CD4-positive, alpha-beta memory T cell (primary cell): ENCODE measurements around the gene SLC16A7. TPM values are rescaled to one million over a fixed set of nuclear protein-coding genes. Genes with fewer than 3 reads are reported as not detected.
A peak's percentile ranks its signal among the peaks of the same experiment; 100 is the strongest.

Source experiments
- CTCF ChIA-PET: fragments of 350-600 bp; sonication (Branson Sonifier 250); formaldehyde crosslinking; loops from one replicate; lab custom pipeline; 2021; ENCODE audit warnings: inconsistent platforms; ENCODE audit not compliant: partially characterized antibody; lab: Charles Lee
- POLR2A ChIA-PET: fragments of 350-600 bp; sonication (Branson Sonifier 250); formaldehyde crosslinking; loops from one replicate; lab custom pipeline; 2021; ENCODE audit not compliant: partially characterized antibody; lab: Charles Lee
- DNase-seq, 5 donors: peaks; one replicate each; pipeline versions ENCODE4 v3.0.0 to v3.0.0-alpha.2; 2020 to 2022; ENCODE audit warnings: mixed read lengths in 1 of 5
- H3K27ac ChIP-seq: one replicate; pipeline ENCODE4 v1.7.0; 2013; ENCODE audit warnings: low read depth, low read length
- H3K27me3 ChIP-seq: 2 replicates; pipeline ENCODE4 v1.7.0; 2013; ENCODE audit warnings: mild to moderate bottlenecking, low read length, moderate library complexity; ENCODE audit not compliant: insufficient read depth
- H3K36me3 ChIP-seq: 2 replicates; pipeline ENCODE4 v1.7.0; 2013; ENCODE audit warnings: mild to moderate bottlenecking, low read length, moderate library complexity; ENCODE audit not compliant: insufficient read depth
- H3K4me1 ChIP-seq: 2 replicates; pipeline ENCODE4 v1.7.0; 2013; ENCODE audit warnings: mild to moderate bottlenecking, low read length, moderate library complexity; ENCODE audit not compliant: insufficient read depth
- H3K4me3 ChIP-seq, 2 donors: one replicate each; pipeline ENCODE4 v1.7.0; 2013; ENCODE audit warnings: low read length in 2 of 2, mild to moderate bottlenecking in 1 of 2
- H3K9me3 ChIP-seq, 2 donors: one replicate each; pipeline ENCODE4 v1.7.0; 2013; ENCODE audit warnings: low read length in 2 of 2, control low read depth in 1 of 2; ENCODE audit not compliant: control insufficient read depth in 1 of 2
- H3K27ac Mint-ChIP-seq, 7 donors: one replicate each; pipeline ENCODE4 v1.8.0; 2020 to 2021; ENCODE audit warnings: mixed read lengths in 7 of 7, mild to moderate bottlenecking in 6 of 7, inconsistent platforms in 3 of 7, moderate library complexity in 3 of 7
- H3K27me3 Mint-ChIP-seq, 2 donors: one replicate each; pipeline ENCODE4 v1.8.0; 2020 to 2021; ENCODE audit warnings: mixed read lengths in 2 of 2
- H3K36me3 Mint-ChIP-seq, 2 donors: one replicate each; pipeline ENCODE4 v1.8.0; 2020 to 2021; ENCODE audit warnings: mixed read lengths in 2 of 2, inconsistent platforms in 1 of 2, mild to moderate bottlenecking in 1 of 2
- H3K4me1 Mint-ChIP-seq, 4 donors: one replicate each; pipeline ENCODE4 v1.8.0; 2020 to 2021; ENCODE audit warnings: mixed read lengths in 4 of 4, mild to moderate bottlenecking in 1 of 4
- H3K4me3 Mint-ChIP-seq, 8 donors: one replicate each; pipeline ENCODE4 v1.8.0; 2020 to 2021; ENCODE audit warnings: mixed read lengths in 8 of 8, mild to moderate bottlenecking in 7 of 8, moderate library complexity in 6 of 8, inconsistent platforms in 3 of 8
- H3K9me3 Mint-ChIP-seq, 8 donors: one replicate each; pipeline ENCODE4 v1.8.0; 2020 to 2021; ENCODE audit warnings: mixed read lengths in 8 of 8, mild to moderate bottlenecking in 5 of 8, inconsistent platforms in 3 of 8, moderate library complexity in 1 of 8
- intact Hi-C: fragments of 100-400 bp; cut with micrococcal nuclease; formaldehyde crosslinking; loops from one replicate; pipeline ENCODE4 v1.15.1; 2023
- polyA plus RNA-seq, 2 donors: library from polyadenylated mRNA; unstranded; fragments of 300-500 nt; fragmentation: Illumina TruSeq; gene quantifications; one replicate each; pipeline ENCODE4 v1.2.3, GENCODE V29; 2021
- total RNA-seq, 2 experiments: library from RNA; stranded (reverse); gene quantifications; one replicate each; pipeline ENCODE4 v1.2.3, GENCODE V29; 2021

Gene SLC16A7
- total and polyA plus RNA-seq, 4 experiments from 2014 or later: 20.3 to 52.9 (median 37.7) TPM

DNA sequence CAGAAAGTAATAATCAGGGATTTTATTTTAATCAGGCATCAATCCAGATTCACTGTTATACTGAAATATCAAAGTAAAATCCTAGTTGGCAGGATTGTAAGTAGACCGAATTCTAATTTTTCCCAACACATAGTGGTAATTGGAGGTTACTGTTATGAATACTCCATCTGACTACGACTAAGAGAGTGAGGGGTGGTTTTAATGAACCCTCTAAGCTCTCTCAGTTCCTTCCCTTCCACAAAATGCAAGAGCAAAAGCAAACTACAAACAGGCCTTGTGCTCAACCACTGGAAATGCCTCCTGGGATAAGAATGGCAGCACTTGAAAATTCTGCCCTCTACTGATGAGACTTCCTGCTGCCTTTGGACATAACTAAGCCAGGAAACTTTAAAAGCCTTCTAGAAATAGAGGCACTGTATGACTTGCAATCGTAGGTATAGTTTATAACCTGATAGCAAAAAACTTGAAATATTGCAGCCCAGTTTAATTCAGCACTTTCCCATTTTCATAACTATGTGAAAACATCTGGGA is 184.8 kb downstream of the SLC16A7 start:
- ChIA-PET POLR2A (no interaction called here), CTCF (no interaction called here)
- no peaks in the 10 kb centered on the region for H3K9me3 ChIP-seq
- H3K36me3 Mint-ChIP-seq: peaks cover 28 to 41% of the 10 kb centered on the region in 2 donors
- no peak overlapping the region for H3K4me3 Mint-ChIP-seq
- no peak overlapping the region for H3K4me3 ChIP-seq
- peaks cover 10% of the 10 kb centered on the region for H3K36me3 ChIP-seq
- no peak overlapping the region for H3K27ac ChIP-seq
- no peaks in the 10 kb centered on the region for H3K27me3 Mint-ChIP-seq
- peaks cover 0 to 3% (median 0%) of the 10 kb centered on the region in 8 donors for H3K9me3 Mint-ChIP-seq
- no peaks in the 10 kb centered on the region for H3K4me1 ChIP-seq
- H3K27me3 ChIP-seq: no peaks in the 10 kb centered on the region
- peak in 1 of 5 donors; percentile 25 for DNase-seq
- intact Hi-C loops: no loop called here
- peaks cover 0 to 1% (median 0%) of the 10 kb centered on the region in 4 donors for H3K4me1 Mint-ChIP-seq
- H3K27ac Mint-ChIP-seq: no peak overlapping the region

DNA sequence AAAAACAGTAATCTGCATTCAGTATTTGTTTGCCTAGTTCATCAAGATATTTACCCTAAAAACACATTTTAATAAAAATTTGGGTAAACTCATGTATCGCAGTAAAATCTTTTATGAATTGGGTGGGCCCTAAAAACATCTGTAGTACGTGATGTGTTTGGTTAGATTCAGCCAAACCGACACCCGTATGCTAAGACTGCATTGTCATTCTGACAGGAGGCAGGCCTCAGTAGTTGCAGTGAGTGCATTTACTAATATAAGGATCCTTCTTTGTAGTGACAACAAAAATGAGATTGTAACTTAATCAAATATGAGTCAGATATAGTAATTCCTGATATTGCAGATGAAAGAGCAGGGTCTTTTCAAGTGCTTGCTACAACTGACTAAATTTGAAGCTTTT is 191.8 kb downstream of the SLC16A7 start:
- Mint-ChIP-seq H3K27ac (no peak overlapping the region), H3K36me3 (peaks cover 23 to 41% of the 10 kb centered on the region in 2 donors), H3K9me3 (peaks cover 0 to 19% (median 10%) of the 10 kb centered on the region in 8 donors), H3K4me1 (no peaks in the 10 kb centered on the region), H3K27me3 (no peaks in the 10 kb centered on the region), H3K4me3 (no peak overlapping the region)
- Histone ChIP-seq H3K4me3 (no peak overlapping the region), H3K27ac (no peak overlapping the region), H3K36me3 (no peaks in the 10 kb centered on the region), H3K27me3 (no peaks in the 10 kb centered on the region), H3K9me3 (no peaks in the 10 kb centered on the region), H3K4me1 (no peaks in the 10 kb centered on the region)
- intact Hi-C loops: no loop called here
- DNase-seq: no peak
- ChIA-PET CTCF (no interaction called here), POLR2A (no interaction called here)

DNA sequence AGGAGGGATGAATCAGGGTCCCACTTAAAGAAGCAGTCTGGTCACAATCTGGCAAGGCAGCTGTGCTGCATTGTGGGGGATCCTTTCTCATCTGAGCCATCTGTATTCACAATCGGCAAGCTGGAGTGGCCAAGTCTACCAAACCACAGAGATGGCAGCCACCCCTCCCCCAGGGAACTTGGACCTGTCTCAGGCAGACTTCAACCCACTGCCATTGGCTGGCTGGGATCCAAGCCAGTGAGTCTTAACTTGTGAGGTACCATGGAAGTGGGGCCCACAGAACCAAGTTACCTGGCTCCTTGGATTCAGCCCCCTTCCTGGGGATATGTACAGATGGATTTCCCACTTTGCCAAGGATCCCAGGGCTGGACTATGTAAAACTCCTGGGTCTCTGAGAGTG is 196.8 kb downstream of the SLC16A7 start:
- no peak overlapping the region for H3K27ac Mint-ChIP-seq
- no peaks in the 10 kb centered on the region for H3K27me3 Mint-ChIP-seq
- Histone ChIP-seq H3K4me1 (no peaks in the 10 kb centered on the region), H3K9me3 (no peaks in the 10 kb centered on the region), H3K4me3 (no peak overlapping the region), H3K27me3 (no peaks in the 10 kb centered on the region), H3K36me3 (no peaks in the 10 kb centered on the region), H3K27ac (no peak overlapping the region)
- no peaks in the 10 kb centered on the region for H3K4me1 Mint-ChIP-seq
- peaks cover 28 to 47% of the 10 kb centered on the region in 2 donors for H3K36me3 Mint-ChIP-seq
- intact Hi-C loops: no loop called here
- no peak overlapping the region for H3K4me3 Mint-ChIP-seq
- DNase-seq: no peak
- ChIA-PET POLR2A (no interaction called here), CTCF (no interaction called here)
- peaks cover 0 to 56% (median 40%) of the 10 kb centered on the region in 8 donors for H3K9me3 Mint-ChIP-seq

DNA sequence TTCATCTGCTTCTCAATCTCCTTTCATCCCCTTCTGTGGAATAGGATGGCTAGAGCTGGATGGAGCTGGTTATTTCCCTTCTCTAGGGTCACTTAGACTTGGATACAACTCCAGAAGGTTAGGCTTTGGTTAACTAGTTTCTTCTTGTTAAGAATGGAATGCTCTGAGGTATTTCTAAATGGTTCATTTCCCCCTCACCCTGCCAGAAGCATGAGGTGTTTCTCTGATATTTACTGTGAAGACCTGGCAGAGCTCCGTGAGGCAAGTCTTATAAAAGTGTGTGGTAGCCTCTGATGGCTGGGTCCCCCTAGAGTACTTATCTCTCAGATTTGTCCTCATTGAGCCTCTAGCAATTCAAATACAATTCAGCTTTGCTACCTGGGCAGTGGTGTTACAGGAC is 207.9 kb downstream of the SLC16A7 start:
- peak overlapping the region in 1 of 7 donors; percentile 32 for H3K27ac Mint-ChIP-seq
- H3K4me3 Mint-ChIP-seq: peak overlapping the region in 1 of 8 donors; percentile 21
- peaks cover 2 to 3% of the 10 kb centered on the region in 2 donors for H3K36me3 Mint-ChIP-seq
- DNase-seq: no peak
- H3K4me1 ChIP-seq: no peaks in the 10 kb centered on the region
- H3K9me3 Mint-ChIP-seq: peaks cover under 1 to 37% (median 28%) of the 10 kb centered on the region in 8 donors
- POLR2A ChIA-PET: no interaction called here
- no peak overlapping the region for H3K27ac ChIP-seq
- CTCF ChIA-PET: interaction anchor here (1.0 to 1.4 kb wide), 3 partner anchors 11 to 400 kb away, joined by 3 to 4 read pairs (median 3); no protein-coding TSS in a partner anchor
- peaks cover 0 to 1% (median under 1%) of the 10 kb centered on the region in 4 donors for H3K4me1 Mint-ChIP-seq
- H3K36me3 ChIP-seq: no peaks in the 10 kb centered on the region
- no peaks in the 10 kb centered on the region for H3K27me3 ChIP-seq
- no peak overlapping the region for H3K4me3 ChIP-seq
- H3K9me3 ChIP-seq: no peaks in the 10 kb centered on the region
- intact Hi-C loops: no loop called here
- no peaks in the 10 kb centered on the region for H3K27me3 Mint-ChIP-seq

DNA sequence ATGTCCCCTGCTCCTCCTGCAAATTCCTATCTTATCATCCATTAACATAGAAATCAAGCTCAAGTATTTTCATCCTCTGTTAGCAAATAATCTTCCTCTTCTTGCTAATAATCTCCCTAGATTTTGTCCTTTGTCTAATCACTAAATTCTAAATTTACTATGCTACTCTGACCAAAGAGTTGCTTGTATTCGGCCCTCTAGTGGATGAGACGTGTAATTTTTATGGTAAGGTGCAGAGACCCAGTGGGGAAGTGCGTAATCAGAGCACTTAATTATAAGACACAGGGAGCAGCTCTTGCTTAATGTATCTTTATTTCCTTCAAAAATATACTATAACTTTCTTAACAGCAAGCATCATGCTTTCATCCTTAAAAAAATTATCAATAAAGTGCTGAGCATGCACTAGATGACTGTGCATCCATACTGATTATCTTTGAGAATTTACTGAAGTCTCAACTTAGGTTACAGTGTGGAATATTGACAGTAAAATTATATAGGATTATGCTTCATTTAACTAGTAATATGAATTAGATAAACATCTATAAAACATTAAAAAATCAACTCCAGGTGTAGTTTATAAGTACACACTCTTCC is 212.6 kb downstream of the SLC16A7 start:
- peak in 4 of 5 donors; percentile 22 to 38 (median 32) for DNase-seq
- Mint-ChIP-seq H3K27ac (no peak overlapping the region), H3K36me3 (no peaks in the 10 kb centered on the region), H3K4me3 (no peak overlapping the region), H3K4me1 (peaks cover 0 to 1% (median under 1%) of the 10 kb centered on the region in 4 donors), H3K27me3 (peaks cover 2 to 4% of the 10 kb centered on the region in 2 donors), H3K9me3 (peaks cover 0 to 2% (median 0%) of the 10 kb centered on the region in 8 donors)
- Histone ChIP-seq H3K4me1 (no peaks in the 10 kb centered on the region), H3K4me3 (no peak overlapping the region), H3K27ac (no peak overlapping the region), H3K36me3 (no peaks in the 10 kb centered on the region), H3K27me3 (no peaks in the 10 kb centered on the region), H3K9me3 (no peaks in the 10 kb centered on the region)
- ChIA-PET CTCF (interaction anchor here (0.5 to 4.4 kb wide), 30 partner anchors 8 to 495 kb away, joined by 3 to 28 read pairs (median 4); no protein-coding TSS in a partner anchor), POLR2A (no interaction called here)
- intact Hi-C loops: loop anchor here (1.0 to 5.0 kb wide), 4 partner anchors 212 to 405 kb away; partner anchors contain the start of gene SLC16A7

DNA sequence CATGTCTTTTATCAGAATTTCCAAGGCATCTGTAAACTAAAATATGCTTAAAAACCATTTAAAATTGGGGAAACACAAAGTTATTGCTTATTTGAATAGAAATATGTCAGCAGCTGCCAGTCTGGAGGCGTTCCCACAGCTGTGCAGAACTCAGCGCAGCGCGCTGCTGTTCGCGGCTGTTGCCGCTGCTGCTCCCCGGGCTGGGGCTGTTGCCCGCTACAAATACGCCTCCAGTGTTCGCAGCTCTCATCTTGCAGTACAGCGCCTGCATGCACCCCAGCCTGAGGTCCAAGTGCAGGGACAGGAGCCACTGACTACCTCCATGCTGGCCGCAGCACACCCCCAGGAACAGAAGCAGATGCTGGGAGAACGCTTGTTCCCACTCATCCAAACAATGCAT is 216.2 kb downstream of the SLC16A7 start:
- ChIA-PET POLR2A (no interaction called here), CTCF (no interaction called here)
- Mint-ChIP-seq H3K4me3 (no peak overlapping the region), H3K36me3 (no peaks in the 10 kb centered on the region), H3K4me1 (no peaks in the 10 kb centered on the region), H3K27ac (no peak overlapping the region), H3K27me3 (peaks cover 2 to 4% of the 10 kb centered on the region in 2 donors), H3K9me3 (peaks cover 0 to 2% (median 1%) of the 10 kb centered on the region in 8 donors)
- H3K27ac ChIP-seq: no peak overlapping the region
- no peaks in the 10 kb centered on the region for H3K4me1 ChIP-seq
- H3K27me3 ChIP-seq: no peaks in the 10 kb centered on the region
- no peak for DNase-seq
- no peaks in the 10 kb centered on the region for H3K36me3 ChIP-seq
- H3K4me3 ChIP-seq: no peak overlapping the region
- no peaks in the 10 kb centered on the region for H3K9me3 ChIP-seq
- intact Hi-C loops: no loop called here

DNA sequence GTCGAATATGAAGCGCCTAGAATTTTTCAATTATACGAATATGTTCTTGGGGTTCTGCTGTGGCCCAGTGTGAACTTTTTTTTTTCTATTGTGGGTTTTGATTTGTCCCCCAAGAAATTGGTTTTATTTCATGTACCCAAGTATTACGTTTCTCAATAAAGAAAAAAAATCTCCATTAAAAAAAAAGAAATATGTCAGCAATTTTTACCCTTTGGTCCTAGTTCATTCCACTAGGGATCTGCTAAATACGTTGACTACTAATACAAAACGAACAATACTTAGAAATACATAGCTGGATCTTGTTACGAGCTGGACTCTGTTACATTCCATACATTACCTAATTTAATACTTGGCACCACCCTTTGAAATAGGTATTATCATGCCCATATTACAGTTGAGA is 216.9 kb downstream of the SLC16A7 start:
- no peaks in the 10 kb centered on the region for H3K9me3 ChIP-seq
- no peak overlapping the region for H3K27ac Mint-ChIP-seq
- H3K27me3 ChIP-seq: no peaks in the 10 kb centered on the region
- no peaks in the 10 kb centered on the region for H3K4me1 Mint-ChIP-seq
- no peak overlapping the region for H3K4me3 ChIP-seq
- intact Hi-C loops: no loop called here
- peaks cover 0 to 5% (median 2%) of the 10 kb centered on the region in 8 donors for H3K9me3 Mint-ChIP-seq
- H3K4me1 ChIP-seq: no peaks in the 10 kb centered on the region
- POLR2A ChIA-PET: no interaction called here
- CTCF ChIA-PET: interaction anchor here (1.1 kb wide), 1 partner anchor 409 kb away, joined by 3 read pairs; no protein-coding TSS in a partner anchor
- H3K4me3 Mint-ChIP-seq: no peak overlapping the region
- no peaks in the 10 kb centered on the region for H3K36me3 ChIP-seq
- no peak overlapping the region for H3K27ac ChIP-seq
- no peak for DNase-seq
- H3K36me3 Mint-ChIP-seq: no peaks in the 10 kb centered on the region
- H3K27me3 Mint-ChIP-seq: peaks cover 2 to 4% of the 10 kb centered on the region in 2 donors
